KMS-11 (cell line): ENCODE measurements around the gene ANLN.

Experiments used
- H2AFZ ChIP-seq: fragments of 200-600 bp; sonication (generic); 2 replicates; pipeline ENCODE4 v1.6.1; 2016; ENCODE audit warnings: antibody characterized with exemption, mixed run types, low read depth
- H3K27ac ChIP-seq: fragments of 200-600 bp; sonication (generic); 2 replicates; pipeline ENCODE4 v1.6.1; 2016; ENCODE audit warnings: mild to moderate bottlenecking, mixed run types
- H3K27me3 ChIP-seq: fragments of 200-600 bp; sonication (generic); 2 replicates; pipeline ENCODE4 v1.6.1; 2017; ENCODE audit warnings: mild to moderate bottlenecking, low read depth, mixed run types, moderate library complexity; ENCODE audit not compliant: insufficient read depth
- H3K36me3 ChIP-seq: fragments of 200-600 bp; sonication (generic); 2 replicates; pipeline ENCODE4 v1.6.1; 2017; ENCODE audit warnings: mild to moderate bottlenecking, mixed run types; ENCODE audit not compliant: insufficient read depth
- H3K4me1 ChIP-seq: fragments of 200-600 bp; sonication (generic); 2 replicates; pipeline ENCODE4 v1.6.1; 2016; ENCODE audit warnings: mild to moderate bottlenecking, low read depth, mixed run types; ENCODE audit not compliant: poor library complexity, severe bottlenecking
- H3K4me2 ChIP-seq: fragments of 200-600 bp; sonication (generic); 2 replicates; pipeline ENCODE4 v1.7.0; 2016; ENCODE audit warnings: mild to moderate bottlenecking, mixed run types
- H3K4me3 ChIP-seq: fragments of 200-600 bp; sonication (generic); IDR thresholded peaks from 2 replicates; pipeline ENCODE4 v1.6.1; 2017; ENCODE audit warnings: low read depth, low read length, mixed read lengths; ENCODE audit not compliant: insufficient read depth
- H3K79me2 ChIP-seq: fragments of 200-600 bp; sonication (generic); 2 replicates; pipeline ENCODE4 v1.6.1; 2016; ENCODE audit warnings: low read depth, mixed run types; ENCODE audit not compliant: insufficient read depth
- H3K9ac ChIP-seq: fragments of 200-600 bp; sonication (generic); 2 replicates; pipeline ENCODE4 v1.6.1; 2016; ENCODE audit warnings: mild to moderate bottlenecking, mixed run types
- H4K20me1 ChIP-seq: fragments of 200-600 bp; sonication (generic); 2 replicates; pipeline ENCODE4 v1.6.1; 2016; ENCODE audit warnings: mild to moderate bottlenecking, mixed run types; ENCODE audit not compliant: insufficient read depth
- TF ChIP-seq, protein P1 (sequence below): fragments of 200-600 bp; sonication (generic); conservative IDR thresholded peaks from 2 replicates; pipeline ENCODE4 v1.6.1; 2017; ENCODE audit warnings: low read depth, mild to moderate bottlenecking, antibody characterized with exemption, low read length, moderate library complexity, mixed read lengths

Gene ANLN

DNA sequence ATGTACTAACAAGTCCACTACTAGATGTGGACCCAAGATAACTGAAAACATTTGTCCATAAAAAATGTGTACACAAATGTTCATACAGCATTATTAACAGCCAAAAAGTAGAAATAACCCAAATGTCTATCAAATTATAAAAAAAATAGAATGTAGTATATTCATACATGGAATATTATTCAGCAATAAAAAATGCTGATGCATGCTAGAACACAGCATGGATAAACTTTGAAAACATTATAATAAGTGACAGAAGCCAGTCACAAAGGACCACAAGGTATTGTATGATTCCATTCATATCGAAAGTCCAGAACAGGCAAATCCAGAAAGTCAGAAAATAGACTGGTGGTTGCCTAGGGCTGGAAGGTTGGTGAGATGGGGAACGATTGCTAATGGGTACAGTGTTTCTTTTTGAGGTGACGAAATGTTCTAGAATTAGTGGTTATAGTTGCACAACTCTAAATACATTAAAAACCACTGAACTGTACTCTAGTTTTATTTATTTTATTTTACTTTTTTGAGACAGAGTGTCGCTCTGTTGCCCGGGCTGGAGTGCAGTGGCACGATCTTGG is 43.3 kb upstream of the ANLN start:
- Histone ChIP-seq H3K4me2 (no peak overlapping the region), H3K4me3 (no peak overlapping the region), H3K36me3 (no peaks in the 10 kb centered on the region), H2AFZ (no peak overlapping the region), H3K27ac (no peak overlapping the region), H4K20me1 (no peaks in the 10 kb centered on the region), H3K27me3 (no peaks in the 10 kb centered on the region), H3K9ac (no peak overlapping the region), H3K4me1 (no peaks in the 10 kb centered on the region), H3K79me2 (no peaks in the 10 kb centered on the region)
- TF ChIP-seq, protein P1, sequence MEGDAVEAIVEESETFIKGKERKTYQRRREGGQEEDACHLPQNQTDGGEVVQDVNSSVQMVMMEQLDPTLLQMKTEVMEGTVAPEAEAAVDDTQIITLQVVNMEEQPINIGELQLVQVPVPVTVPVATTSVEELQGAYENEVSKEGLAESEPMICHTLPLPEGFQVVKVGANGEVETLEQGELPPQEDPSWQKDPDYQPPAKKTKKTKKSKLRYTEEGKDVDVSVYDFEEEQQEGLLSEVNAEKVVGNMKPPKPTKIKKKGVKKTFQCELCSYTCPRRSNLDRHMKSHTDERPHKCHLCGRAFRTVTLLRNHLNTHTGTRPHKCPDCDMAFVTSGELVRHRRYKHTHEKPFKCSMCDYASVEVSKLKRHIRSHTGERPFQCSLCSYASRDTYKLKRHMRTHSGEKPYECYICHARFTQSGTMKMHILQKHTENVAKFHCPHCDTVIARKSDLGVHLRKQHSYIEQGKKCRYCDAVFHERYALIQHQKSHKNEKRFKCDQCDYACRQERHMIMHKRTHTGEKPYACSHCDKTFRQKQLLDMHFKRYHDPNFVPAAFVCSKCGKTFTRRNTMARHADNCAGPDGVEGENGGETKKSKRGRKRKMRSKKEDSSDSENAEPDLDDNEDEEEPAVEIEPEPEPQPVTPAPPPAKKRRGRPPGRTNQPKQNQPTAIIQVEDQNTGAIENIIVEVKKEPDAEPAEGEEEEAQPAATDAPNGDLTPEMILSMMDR, result no peak

DNA sequence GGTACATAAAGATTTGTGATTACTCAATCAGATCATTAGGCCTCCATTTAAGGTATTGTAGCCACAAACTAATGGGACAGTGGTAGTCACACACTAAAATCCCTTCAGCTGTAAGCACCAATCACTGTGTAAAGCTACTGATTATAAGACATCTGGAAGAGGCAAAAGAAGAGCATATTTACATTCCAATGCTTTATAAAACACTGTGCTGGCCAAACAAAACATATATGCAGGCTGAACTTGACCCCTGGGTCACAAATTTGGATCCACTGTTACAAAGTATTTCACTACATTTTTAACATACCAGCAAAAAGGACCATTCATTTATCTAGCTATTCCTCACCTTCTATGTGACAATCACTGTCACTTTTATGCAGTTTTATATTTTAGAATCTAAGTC is 41.4 kb upstream of the ANLN start:
- Histone ChIP-seq H2AFZ (no peak overlapping the region), H3K4me3 (no peak overlapping the region), H3K79me2 (no peaks in the 10 kb centered on the region), H3K4me2 (no peak overlapping the region), H3K27ac (no peak overlapping the region), H3K4me1 (no peaks in the 10 kb centered on the region), H3K36me3 (no peaks in the 10 kb centered on the region), H3K9ac (no peak overlapping the region), H3K27me3 (no peaks in the 10 kb centered on the region), H4K20me1 (no peaks in the 10 kb centered on the region)
- TF ChIP-seq, protein P1, result no peak

DNA sequence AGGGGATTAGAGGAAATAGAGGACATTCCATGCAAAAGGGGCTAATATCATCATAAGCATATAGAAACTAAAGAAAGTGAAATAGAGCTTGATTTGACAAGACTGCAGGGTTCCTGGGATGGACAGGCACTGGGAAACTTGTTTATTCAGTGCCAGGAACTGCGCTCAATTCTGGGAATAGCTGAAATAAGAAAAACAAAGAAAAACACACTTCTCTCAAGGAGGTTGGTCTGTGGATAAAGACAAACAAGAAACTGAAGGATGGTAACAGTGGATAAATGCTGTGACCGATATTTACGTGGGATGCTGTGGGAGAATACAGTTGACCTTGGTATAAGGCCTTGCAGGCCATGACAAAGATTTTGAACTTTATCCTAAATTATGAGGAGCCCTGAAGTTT is 40.9 kb upstream of the ANLN start:
- no peaks in the 10 kb centered on the region for H4K20me1 ChIP-seq
- no peak overlapping the region for H2AFZ ChIP-seq
- TF ChIP-seq, protein P1, result no peak
- no peak overlapping the region for H3K4me3 ChIP-seq
- H3K4me1 ChIP-seq, result no peaks in the 10 kb centered on the region
- no peaks in the 10 kb centered on the region for H3K27me3 ChIP-seq
- H3K4me2 ChIP-seq, result no peak overlapping the region
- no peaks in the 10 kb centered on the region for H3K79me2 ChIP-seq
- no peak overlapping the region for H3K9ac ChIP-seq
- H3K36me3 ChIP-seq, result no peaks in the 10 kb centered on the region
- no peak overlapping the region for H3K27ac ChIP-seq

DNA sequence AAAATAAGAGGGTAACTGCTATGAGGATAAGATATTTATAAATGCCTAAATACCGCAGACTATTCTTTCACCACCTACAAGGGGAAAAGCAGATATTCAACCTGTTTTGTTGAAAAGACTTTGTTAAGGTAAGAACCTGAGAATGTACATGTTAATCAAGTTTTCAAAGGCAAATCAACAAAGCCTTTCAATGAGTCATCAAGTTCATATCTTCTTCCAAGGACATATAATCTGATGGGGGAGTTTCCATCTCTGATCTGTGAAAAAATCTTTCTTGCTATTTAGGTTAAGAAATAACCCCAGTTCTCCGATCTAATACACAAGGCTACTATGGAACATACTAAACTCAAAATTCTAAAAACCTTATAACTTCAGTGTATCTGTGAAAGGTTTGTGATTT is 40.0 kb upstream of the ANLN start:
- no peak overlapping the region for H3K4me3 ChIP-seq
- H3K27ac ChIP-seq, result no peak overlapping the region
- no peak overlapping the region for H3K4me2 ChIP-seq
- H2AFZ ChIP-seq, result no peak overlapping the region
- H3K36me3 ChIP-seq, result no peaks in the 10 kb centered on the region
- H3K4me1 ChIP-seq, result no peaks in the 10 kb centered on the region
- no peaks in the 10 kb centered on the region for H3K79me2 ChIP-seq
- H3K9ac ChIP-seq, result no peak overlapping the region
- H3K27me3 ChIP-seq, result no peaks in the 10 kb centered on the region
- H4K20me1 ChIP-seq, result no peaks in the 10 kb centered on the region
- TF ChIP-seq, protein P1, result no peak
